ENCODE data around the gene ANKRD40.
"Not testable (repeated sequence)": the region's sequence is repeated elsewhere in the genome, so short reads cannot be mapped to it uniquely, and the experiment has no call there.

ANKRD40 gene

DNA sequence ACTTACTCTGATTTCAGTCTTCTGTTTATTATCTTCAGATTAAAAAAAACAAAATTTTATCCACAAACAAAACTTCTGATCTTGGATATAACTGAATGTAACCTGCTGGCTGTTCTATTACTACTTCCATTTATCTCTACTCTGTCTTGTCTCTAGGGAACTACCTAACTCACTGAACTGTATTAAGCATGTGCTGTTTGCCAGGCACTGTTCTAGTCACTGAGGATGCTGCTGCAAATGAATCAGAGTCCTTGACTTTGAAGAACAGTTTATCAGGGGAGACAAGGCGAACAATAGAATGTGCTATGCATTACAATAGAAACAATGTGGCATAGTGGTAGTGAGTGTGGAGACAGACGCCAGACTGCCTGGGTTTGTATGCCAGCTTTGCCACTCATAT lies 2.3 kb upstream of the ANKRD40 start:
- DNase-seq = no peak

DNA sequence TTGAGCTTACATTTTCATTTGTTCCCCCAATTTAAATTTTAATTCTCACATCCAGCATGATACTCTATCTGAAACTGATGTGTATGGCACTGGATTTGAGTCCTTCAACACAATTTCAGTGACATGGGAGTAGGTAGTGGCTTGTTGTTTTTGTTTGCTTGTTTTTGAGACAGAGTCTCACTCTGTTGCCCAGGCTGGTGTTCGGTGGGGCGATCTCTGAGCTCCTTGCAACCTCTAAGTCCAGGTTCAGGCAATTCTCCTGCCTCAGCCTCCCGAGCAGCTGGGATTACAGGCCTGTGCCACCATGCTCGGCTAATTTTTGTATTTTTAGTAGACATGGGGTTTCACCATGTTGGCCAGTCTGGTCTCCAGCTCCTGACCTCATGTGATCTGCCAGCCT lies 1.3 kb upstream of the ANKRD40 start:
- DNase-seq = not testable (repeated sequence)

DNA sequence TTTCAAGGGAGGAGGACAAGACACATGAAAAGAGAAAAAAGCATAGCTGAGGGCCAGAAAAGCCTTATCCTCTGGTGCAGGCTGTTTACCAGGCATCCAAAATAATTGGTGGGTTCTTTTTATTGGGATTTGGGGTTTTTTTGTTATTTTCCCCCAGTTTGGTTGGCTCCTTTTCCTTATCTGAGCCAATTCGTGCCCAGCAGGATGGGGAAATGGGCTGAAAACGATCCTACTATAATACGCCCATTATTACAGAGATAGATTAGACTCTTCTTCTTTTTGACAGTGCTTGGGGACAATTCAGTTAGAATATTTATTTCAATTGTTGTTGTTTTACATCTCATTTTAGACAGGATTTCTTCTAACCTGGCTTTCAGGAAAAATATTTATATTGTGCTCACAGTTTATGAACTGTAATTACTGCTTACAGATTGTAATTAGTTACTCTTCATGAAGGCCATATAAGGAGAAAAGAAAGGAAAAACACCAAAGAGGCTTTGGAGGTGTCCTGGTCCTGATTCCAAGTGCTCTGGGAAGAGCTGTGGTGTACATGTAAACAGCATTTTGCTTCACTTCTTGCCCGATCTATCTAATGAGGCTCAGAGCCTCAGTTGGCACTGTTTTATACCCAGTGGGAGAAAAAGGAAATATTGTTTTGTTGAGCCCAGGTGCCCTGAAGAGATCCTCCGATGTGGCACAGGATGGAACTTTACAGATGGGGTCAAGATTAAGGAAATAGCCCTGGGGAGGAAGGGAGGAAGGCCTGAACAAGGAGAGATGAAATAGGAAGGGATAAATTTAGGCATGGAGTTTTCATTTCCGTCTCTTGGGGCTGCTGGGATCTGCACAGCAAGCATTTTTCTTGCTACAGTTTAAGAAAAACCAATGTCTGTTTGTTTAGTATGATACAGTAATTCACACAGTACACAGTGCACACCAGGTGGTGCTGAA lies 611 bp upstream of the ANKRD40 start:
- no peak for DNase-seq

DNA sequence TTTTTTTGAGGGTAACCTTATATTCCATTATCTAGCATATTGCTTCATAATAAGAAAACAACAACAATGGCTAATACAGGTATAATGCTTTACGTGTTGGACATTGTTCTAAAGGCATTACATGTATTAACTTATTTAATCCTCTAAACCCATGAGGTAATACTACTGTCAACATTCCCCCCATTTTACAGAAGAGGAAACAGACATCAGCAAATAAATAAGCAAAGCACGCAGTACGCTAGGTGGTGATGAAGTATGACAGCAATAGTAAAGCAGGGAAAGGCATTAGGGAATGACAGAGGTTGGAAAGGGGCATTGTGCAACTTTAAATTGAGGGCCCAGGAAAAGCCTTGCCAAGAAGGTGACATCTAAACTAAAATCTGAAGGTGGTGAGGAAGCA lies 4.6 kb downstream of the ANKRD40 start:
- DNase-seq = no peak

DNA sequence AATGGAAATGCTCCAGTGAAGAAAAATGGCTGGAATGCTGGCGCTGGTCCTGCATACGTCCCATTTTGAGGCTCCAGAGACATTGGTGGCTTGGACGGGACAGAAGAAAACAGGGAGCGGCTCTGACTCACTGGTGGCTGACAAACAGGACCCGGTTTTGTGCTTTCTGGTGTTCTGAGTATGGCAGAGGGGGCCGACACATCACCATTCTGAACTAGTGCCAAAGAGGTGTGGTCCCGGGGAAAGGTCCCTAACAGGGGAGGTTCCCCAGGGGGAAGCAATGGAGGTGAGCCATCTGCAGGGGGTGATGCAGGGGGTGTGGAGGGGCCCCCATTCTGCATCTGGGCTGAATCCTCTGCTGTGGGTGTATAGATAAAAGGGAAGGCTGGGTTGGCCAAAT lies 8.3 kb downstream of the ANKRD40 start:
- no peak for DNase-seq

DNA sequence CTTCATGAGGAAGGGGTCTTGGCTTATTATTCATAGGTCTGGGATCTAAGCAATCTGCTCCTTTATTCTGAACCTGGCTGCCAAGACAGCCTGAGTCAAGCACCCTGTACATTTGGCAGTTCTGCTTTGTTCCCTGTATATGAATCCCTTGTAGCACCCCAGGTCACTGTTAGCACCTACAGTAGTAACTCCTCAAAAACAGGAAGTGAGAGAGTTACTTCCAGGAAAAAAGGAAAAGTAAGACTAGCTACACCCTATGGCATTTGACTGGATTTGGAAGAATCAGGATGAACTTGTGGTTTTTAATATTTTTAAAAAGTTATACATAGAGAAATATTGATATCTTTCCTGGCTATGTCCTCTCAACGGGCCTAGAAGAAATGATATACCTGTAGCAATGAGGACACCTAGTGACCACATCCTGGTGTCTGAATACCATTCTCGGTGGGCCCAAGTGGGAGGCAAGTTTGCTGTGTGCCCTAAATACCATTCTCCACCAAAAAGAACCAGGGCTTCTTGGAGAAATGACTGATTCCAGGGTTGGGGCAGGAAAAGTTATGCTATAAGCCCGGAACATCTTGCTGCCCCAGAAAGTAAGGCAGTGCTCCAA lies 9.9 kb downstream of the ANKRD40 start:
- no peak for DNase-seq

DNA sequence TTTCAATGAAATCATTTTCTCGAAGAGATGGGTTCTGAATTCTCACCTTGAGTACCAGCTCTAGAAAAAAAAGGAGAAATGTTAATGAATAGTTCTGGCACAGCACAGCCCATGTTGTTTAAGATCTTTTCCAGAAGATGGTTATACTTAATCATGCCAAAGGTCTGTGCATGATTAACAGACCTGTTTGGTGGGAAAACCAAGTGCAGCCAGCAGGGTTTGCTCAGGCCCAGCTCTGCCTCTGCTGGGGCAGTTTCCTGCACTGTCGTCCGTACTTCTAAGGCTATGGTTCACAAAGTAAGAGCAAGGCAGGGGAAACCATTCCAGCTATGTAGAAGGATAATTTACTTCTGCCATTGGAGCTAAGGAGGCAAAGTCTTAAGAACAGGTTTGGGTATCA lies 10.7 kb downstream of the ANKRD40 start:
- DNase-seq = no peak

DNA sequence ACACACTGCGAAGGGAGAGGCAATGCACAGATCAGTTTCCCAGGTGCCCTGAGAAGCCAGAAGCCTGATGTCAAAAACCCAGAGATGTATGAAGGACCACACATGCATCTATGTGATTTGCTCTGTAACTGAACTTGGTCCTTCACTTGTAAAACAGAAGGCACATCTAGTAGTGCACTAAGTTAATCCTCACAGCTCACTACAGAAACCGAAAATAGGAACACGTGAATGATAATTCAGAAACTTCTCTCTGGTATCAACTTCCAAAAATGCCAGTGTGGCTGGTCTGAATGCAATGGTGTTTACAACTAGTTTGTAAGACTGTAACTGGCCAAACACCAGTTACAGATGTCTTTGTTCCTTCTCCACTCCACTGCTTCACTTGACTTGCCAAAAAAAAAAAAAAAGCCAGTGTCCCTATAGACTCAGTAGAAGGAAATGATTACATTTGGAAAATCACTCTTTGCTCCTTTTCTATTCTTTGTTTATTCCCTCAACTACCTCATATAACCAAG lies 11.3 kb downstream of the ANKRD40 start:
- DNase-seq = no peak

DNA sequence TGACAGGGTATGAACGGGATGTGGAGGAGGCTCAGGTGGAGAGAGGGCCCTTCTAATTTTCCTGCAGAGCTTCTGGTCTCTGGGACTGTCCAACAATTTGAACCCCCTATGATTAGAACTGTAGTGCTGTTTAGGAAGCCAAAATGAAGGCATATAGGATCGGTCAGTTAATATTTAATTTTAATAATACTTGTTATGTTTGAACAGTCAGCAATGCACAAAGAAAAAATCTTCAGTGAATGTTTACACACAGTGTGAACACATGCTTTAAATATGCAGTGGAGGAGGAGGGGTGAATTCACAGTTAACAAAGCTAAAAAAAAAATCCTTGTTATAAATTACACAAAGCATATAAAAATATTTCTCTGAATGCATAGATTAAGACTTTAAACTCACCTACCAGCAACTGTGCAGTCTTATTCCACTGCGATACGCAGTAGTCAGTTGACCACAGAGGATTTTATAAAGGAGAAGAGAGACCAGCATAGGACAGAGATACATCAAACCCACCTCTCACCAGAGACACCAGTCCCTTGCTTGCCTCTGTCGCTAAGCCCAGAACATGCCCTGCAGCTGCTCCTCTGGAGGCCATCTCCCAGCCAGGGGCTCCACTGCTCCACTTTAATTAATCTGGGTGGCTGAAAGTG lies 14.6 kb downstream of the ANKRD40 start:
- DNase-seq = no peak

DNA sequence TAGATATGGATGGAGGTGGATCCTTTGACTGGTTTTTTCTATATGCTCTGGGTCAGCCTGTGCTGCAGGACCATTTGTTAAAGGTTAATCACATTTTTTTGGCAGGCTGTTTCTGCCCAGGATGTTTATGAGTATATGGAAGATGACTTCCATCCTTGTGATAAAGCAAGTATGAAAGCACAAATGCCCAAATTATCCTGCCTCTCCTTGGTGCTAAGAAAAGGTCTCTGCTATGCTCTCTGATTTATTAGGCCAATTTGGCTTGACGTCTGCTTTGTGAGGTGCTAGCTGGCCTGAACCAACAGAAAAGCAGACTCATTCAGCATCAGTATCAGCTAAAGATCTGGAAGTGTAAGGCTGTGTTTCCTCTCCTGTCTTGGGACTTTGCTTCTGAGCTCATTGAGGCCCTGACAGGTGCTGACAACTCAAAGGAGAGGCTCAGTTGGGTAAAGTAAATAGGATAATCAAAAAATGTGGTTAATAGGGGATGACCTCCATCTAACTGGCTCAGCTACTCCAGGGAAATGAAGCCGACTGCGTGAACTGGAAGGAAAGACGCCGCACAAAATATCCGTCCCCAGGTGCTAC lies 15.2 kb downstream of the ANKRD40 start:
- no peak for DNase-seq

DNA sequence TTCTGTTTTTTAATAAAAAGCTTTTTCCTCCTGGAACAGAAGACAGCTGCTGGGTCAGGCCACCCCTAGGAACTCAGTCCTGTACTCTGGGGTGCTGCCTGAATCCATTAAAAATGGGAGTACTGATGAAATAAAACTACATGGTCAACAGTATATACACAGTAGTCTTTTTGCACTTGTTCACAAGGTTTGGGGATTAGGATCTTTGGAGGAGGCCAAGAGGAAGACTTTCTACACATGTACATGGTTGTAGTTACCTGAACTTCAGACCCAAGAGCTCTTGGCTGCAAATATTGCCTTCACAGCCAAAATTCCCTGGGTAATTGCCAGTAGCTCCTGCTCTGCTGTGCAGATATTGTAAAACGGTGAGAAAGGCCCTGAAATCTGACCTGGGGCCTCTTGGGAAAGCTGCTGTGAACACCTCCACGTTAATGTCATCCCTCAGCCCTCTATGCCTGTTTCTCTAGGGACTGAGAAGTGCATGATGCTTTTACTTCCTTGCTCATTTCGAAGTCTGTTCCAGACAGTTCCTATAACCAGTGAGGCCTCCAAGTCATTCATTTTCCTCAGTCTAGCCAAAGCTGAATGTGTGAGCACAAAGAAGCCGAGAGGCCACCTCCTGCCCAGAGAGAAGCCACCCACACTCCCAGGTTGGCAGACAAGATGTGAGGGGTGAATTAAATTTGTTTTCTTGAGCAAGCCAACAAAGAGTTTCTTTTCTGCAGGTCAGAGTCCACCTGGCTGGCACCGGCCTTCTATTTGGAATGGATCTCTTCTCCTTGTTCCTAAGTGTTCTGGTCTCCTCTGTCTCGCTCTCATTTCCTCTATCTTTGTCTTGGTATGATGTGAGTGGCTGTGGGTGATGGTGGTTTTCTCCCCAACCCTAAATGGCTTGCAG lies 15.9 kb downstream of the ANKRD40 start:
- DNase-seq = no peak

DNA sequence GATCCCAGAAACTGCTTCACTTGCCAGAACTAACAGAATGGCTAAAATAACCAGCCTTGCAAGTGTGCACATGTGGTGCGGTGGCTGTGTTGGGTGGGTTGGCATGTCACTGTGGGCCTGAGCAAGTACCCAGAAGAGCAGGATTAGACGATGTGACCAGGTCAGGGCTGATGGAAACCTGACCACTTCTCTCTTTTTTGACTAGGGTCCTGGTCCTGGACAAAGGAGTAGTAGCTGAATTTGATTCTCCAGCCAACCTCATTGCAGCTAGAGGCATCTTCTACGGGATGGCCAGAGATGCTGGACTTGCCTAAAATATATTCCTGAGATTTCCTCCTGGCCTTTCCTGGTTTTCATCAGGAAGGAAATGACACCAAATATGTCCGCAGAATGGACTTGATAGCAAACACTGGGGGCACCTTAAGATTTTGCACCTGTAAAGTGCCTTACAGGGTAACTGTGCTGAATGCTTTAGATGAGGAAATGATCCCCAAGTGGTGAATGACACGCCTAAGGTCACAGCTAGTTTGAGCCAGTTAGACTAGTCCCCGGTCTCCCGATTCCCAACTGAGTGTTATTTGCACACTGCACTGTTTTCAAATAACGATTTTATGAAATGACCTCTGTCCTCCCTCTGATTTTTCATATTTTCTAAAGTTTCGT lies 16.7 kb downstream of the ANKRD40 start:
- no peak for DNase-seq

DNA sequence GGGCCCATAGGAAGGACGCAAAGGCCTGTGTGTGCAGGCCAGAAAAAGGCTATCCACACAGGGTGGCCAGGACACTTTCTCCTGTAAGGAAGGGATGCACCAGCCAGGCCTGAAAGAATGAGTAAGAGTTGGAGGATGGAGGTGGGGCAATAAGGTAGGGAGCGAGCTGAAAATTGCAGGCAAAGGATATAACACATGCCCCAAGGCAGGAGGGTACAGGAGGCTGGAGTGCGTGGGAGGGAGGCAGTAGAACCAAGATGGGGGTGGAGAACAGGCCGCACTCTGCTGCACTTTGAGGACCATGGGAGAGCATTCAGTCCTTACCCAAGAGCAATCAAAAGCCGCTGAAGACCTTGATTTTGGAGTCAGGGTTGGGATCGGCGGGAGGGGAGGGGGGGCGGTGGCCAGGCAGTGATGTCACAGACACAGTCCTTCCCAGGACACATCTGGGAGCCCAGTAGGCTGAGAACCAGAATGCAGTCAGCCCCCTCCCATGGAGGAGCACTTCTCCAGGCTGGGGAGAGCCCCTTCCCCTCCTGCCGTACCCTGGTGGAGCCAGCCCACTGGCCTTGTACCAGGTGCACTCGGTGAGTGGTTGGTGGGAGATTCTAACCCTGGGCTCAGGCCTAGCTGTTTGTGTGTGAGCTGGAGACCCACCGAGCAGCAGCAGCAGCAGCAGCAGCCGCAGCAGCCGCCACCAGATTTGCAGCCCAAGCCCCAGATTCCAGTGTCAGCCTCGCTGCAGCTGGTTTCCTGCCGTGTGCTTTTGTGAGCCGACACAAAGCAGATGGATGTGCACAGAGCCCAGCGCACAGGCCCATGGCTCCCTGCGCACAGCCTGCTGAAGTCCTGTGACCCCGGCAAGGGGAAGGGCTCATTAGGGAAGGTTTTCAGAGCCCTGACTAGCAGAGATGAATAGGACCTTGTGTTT lies 17.5 kb downstream of the ANKRD40 start:
- no peak for DNase-seq

DNA sequence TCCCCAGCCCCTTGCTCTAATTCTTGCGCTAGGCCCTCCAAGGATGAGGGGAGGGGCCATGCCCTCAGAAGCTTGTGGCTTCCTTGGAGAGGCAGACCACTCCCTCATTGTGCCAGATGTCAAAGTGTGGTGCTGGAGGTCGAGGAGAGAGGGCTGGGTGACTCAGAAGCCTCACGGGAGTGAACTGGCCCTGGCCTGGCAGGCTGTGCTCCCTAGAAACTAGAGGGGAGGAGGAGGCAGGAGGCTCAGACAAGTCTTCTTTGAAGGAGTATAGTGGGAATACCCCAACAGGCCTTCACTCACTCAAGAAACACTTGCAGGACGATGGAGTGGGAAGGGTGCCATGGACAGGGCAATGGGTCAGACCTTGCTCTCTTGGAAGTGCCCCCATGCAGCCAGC lies 18.5 kb downstream of the ANKRD40 start:
- no peak for DNase-seq

DNA sequence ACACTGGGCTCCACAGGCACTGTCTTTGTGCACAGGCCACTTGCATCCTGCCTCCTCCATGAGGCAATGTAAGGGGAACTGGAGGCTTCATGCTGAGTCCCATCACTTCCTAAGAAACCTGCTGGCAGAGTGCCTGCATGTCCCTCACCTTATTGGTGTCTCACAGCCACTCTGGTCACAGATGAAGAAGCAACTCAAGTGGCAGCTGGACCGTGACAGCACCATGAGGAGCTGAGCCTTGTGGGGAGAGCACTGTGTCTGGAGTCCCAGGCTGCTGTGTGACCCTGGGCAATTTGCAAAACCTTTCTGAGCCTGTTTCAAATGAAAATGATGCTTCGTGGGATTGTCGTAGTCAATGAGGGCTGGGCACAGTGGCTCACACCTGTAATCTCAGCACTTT lies 19.5 kb downstream of the ANKRD40 start:
- DNase-seq = no peak

DNA sequence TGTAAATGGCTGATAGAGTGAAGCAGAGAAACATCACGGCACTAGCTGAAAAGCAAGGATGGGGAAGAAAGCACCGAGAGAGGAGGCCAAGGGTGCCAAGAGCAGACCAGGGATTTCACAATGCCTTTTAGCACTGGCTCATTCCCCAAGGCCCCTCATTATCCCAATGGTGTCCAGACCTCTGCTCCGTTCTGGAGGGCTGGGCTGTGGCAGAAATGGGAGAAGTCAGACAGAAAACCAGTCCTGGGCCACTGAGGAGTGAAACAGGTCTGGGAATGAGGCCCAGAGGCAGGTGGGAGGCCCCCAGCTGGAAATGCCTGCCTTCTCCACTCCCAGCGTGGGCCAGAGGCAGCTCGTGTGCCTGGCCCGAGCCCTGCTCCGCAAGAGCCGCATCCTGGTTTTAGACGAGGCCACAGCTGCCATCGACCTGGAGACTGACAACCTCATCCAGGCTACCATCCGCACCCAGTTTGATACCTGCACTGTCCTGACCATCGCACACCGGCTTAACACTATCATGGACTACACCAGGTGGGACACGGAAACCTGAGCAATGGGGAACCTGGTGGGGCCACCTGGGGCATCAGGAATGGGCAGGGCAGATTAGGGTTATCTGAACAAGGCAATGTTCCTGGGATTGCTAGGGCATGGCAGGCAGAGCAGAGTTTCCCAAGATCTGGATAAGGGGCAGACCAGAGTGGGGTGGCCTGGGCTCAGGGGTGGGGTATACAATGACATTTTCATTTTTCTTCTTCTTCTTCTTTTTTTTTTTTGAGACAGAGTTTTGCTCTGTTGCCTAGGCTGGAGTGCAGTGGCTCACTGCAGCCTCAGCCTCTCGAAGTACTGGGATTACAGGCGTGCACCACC lies 20.3 kb downstream of the ANKRD40 start:
- no peak for DNase-seq

DNA sequence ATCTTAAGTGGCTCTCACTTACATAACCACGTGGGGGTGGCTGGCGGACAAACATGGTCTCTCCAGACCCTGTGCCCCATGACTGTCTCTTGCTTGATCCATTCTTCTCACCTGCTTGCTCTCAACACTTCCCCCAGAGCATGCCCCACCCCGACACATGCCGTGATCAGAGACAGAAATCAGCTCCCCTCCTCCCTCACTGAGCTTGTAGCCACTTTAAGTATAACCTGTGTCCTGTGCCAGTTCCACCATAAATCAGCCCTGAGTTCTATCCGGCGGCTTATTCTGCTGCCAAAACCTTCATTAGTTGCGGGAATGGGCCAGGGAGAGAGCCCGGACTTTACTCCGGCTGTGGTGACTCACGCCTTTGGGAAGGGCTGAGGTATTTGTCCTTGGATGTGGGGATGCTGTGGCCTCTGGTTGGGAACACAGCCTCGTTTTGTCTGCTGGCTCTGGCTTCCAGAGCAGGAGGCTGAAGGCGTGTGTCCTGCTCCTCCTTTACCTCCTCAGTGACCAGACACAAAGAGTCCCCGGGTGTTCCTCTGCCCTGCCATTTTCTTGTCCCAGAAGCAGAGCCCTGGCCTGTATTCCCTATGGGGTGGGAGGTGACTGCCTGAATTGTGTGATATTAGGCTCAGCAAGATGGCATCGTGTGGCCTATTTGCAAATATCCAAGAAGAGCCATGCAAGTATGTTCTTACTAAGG lies 21.1 kb downstream of the ANKRD40 start:
- no peak for DNase-seq

DNA sequence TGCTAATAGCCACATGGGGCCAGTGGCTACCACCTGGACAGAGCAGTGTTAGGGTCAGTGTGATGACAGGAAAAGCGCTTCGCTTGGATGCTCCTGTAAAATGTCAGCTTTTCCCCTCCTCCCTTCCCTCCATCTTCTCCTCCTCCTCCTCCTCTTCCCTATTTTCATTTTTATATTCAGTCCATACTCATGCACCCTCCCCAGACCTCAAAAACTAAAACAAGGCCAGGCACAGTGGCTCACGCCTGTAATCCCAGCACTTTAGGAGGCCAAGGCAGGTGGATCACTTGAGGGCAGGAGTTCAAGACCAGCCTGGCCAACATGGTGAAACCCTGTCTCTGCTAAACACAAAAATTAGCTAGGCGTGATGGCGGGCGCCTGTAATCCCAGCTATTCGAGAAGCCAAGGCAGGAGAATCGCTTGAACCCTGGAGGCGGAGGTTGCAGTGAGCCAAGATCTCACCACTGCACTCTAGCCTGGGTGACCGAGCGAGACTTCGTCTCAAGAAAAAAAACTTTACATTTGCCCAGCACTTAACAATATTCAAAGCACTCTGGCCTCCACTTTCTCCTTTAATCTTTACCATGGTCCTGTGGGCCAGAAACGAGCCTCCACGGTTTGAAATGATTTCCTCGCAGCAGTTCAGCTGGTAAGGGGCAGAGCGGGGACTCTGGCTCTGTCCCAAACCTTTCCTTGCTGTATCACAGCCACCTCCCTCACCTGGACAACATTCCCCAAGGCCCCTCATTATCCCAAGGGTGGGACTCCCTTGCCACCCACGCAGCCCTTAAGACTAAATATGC lies 21.8 kb downstream of the ANKRD40 start:
- DNase-seq = no peak

All from NCI-H1417 treated with DMSO at 0.1 percent for 48 hours (cell line).